ENCODE data around the gene ZNF777.
A peak's percentile ranks its signal among the peaks of the same experiment; 100 is the strongest.

ZNF777 gene

GRCh38 chr7:149456506-149457421, 4.1 kb downstream of the ZNF777 start (continued):
- TF ChIP-seq, protein P1, sequence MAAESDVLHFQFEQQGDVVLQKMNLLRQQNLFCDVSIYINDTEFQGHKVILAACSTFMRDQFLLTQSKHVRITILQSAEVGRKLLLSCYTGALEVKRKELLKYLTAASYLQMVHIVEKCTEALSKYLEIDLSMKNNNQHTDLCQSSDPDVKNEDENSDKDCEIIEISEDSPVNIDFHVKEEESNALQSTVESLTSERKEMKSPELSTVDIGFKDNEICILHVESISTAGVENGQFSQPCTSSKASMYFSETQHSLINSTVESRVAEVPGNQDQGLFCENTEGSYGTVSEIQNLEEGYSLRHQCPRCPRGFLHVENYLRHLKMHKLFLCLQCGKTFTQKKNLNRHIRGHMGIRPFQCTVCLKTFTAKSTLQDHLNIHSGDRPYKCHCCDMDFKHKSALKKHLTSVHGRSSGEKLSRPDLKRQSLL (tag by site-specific recombination; IDR thresholded peaks at IDR 0.05): no peak
- TF ChIP-seq ZNF558 (tag by site-specific recombination; IDR thresholded peaks at IDR 0.05) (no peak), PRDM10 (tag by site-specific recombination; IDR thresholded peaks at IDR 0.05) (no peak), ZNF157 (tag by site-specific recombination; IDR thresholded peaks at IDR 0.05) (no peak)

DNA sequence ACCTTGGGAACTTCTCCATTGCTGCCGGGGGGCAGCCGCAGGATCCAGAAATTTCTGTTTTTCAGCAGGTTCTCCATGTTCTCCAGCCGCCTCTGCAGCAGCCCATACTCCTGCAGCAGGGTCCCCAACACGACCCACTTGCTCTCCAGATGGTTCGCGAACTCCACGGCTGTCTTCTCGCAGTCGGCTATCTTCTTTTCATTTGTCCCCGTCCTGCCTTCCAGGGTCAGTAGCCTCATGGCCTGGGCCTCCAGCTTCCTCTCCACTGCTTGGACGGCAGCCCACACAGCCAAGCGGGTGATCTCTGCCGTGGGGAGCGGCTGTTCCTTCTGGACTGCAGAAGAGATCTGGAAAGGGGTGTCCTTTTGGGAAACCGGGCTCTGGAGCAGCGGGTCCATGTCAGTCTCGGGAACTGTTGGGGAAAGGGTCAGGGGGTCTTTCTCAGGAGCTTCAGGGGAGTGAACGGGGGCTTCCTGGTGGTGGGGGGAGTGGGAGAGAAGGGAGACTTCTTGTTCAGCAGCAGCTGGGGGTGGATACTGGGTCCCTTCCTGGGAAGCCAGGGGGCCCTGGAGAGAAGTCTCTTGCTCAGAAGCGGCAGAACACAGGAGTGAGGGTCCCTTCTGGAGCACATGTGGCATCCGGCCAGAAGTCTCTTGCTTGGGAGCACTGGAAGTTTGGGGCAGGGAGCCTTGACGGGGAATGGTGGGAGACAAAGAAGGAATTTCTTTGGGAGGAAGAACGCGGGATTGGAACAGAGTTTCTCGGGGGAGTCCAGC, 5.5 kb downstream of the ZNF777 start:
- POLR2A ChIA-PET: no interaction called here
- CTCF ChIA-PET: no interaction called here
- H3K9me3 ChIP-seq (ENCODE audit: control insufficient read depth, insufficient read depth, low read depth, low read length): no peaks in the 10 kb centered on the region
- H3K27ac ChIP-seq (ENCODE audit: extremely low read depth, low read depth, low read length): no peak overlapping the region
- no peak overlapping the region for H3K4me3 ChIP-seq (ENCODE audit: low read depth, low read length)
- H3K36me3 ChIP-seq (ENCODE audit: control insufficient read depth in 2 of 2, insufficient read depth in 1 of 2, low read length in 2 of 2): peaks cover 16 to 55% of the 10 kb centered on the region in 2 experiments
- no peak for TF ChIP-seq ZNF146 (tag by site-specific recombination; IDR thresholded peaks at IDR 0.05)
- no peaks in the 10 kb centered on the region for H3K4me1 ChIP-seq (ENCODE audit: control insufficient read depth, insufficient read depth, low read length)

- Histone ChIP-seq H3K36me3 (ENCODE audit: control insufficient read depth in 2 of 2, insufficient read depth in 1 of 2, low read length in 2 of 2) (peaks cover 21 to 61% of the 10 kb centered on the region in 2 experiments), H3K4me3 (ENCODE audit: low read depth, low read length) (no peak overlapping the region), H3K4me1 (ENCODE audit: control insufficient read depth, insufficient read depth, low read length) (no peaks in the 10 kb centered on the region), H3K27ac (ENCODE audit: extremely low read depth, low read depth, low read length) (no peak overlapping the region), H3K9me3 (ENCODE audit: control insufficient read depth, insufficient read depth, low read depth, low read length) (no peaks in the 10 kb centered on the region)
- ChIA-PET POLR2A (no interaction called here), CTCF (no interaction called here)
- no peak for TF ChIP-seq SCRT1 (tag by site-specific recombination; IDR thresholded peaks at IDR 0.05; ENCODE audit: borderline replicate concordance)
- peak; percentile 78 for TF ChIP-seq REST (tag by site-specific recombination; IDR thresholded peaks at IDR 0.05)
- no peak for TF ChIP-seq ZNF48 (tag by site-specific recombination; IDR thresholded peaks at IDR 0.05)
- no peak for TF ChIP-seq ZNF660 (tag by site-specific recombination; IDR thresholded peaks at IDR 0.05)
- TF ChIP-seq, protein P2, sequence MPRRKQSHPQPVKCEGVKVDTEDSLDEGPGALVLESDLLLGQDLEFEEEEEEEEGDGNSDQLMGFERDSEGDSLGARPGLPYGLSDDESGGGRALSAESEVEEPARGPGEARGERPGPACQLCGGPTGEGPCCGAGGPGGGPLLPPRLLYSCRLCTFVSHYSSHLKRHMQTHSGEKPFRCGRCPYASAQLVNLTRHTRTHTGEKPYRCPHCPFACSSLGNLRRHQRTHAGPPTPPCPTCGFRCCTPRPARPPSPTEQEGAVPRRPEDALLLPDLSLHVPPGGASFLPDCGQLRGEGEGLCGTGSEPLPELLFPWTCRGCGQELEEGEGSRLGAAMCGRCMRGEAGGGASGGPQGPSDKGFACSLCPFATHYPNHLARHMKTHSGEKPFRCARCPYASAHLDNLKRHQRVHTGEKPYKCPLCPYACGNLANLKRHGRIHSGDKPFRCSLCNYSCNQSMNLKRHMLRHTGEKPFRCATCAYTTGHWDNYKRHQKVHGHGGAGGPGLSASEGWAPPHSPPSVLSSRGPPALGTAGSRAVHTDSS (tag by site-specific recombination; IDR thresholded peaks at IDR 0.05): no peak
- TF ChIP-seq, protein P1 (tag by site-specific recombination; IDR thresholded peaks at IDR 0.05): no peak
These were observed 6.1 kb downstream of the ZNF777 start for GRCh38 chr7:149454750-149455149.
